Camera-type eye (tissue), 1 donor: ENCODE results near the gene NLRP9. TPM values are rescaled to one million over a fixed set of nuclear protein-coding genes. Genes with fewer than 3 reads are reported as not detected.

ENCODE experiments used
- total RNA-seq: library from RNA; depleted of rRNA; stranded (reverse); fragments of >200 nt; gene quantifications from one replicate; pipeline ENCODE4 v1.2.3, GENCODE V29; 2014

NLRP9 gene
- total RNA-seq, result not detected

DNA sequence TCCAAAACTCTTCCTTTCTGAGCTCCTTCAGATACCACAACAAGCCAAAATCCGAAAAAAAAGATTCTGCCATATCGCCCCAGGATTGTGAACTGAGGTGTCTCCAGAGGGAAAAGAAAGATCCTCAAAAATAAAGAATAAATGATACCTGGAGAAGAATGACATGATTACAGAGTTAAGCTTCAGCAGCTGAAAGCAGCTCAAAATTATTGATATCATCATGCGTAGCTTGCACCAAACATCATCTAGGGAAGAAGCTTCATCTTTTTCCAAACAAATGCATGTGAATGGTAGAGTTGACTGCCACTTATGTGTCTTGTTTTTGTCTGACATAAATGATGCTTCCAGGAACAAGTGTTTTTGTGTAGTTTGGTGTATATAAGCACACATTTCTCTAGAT lies at the start of gene NLRP9:
TSS of gene NLRP9 (minus strand) at position 101 of the 400 bp plus-strand sequence. CDS start at position 73, 28 bp downstream.

DNA sequence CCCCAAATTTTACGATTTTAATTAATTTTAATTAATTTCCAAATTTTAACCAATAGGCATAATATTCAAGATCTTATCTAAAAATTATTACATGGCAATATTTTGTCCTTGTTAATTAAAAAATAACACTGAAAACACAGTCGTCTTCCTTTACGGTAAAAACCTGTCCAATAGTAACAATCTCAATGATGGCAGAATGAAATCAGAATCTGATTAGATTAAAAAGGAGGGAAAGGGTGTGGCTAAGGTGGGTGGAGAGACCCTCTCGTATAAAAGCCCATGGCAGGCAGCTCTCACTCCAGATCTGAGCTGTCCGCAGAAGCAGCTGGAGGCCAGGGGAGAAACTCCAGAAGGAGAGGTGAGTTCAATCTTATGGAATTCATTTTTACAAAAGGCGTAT lies 30.6 kb upstream of the NLRP9 start, which contains the start of gene RFPL4AL1:
TSS of gene RFPL4AL1 (plus strand) at position 301 of the 400 bp plus-strand sequence. CDS start 2,687 bp downstream, outside the sequence.

DNA sequence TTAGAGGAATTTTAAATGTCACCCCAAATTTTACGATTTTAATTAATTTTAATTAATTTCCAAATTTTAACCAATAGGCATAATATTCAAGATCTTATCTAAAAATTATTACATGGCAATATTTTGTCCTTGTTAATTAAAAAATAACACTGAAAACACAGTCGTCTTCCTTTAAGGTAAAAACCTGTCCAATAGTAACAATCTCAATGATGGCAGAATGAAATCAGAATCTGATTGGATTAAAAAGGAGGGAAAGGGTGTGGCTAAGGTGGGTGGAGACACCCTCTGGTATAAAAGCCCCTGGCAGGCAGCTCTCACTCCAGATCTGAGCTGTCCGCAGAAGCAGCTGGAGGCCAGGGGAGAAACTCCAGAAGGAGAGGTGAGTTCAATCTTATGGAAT lies 20.6 kb upstream of the NLRP9 start, which contains the start of gene RFPL4A:
TSS of gene RFPL4A (plus strand) at position 301 of the 400 bp plus-strand sequence. CDS start 2,704 bp downstream, outside the sequence.

DNA sequence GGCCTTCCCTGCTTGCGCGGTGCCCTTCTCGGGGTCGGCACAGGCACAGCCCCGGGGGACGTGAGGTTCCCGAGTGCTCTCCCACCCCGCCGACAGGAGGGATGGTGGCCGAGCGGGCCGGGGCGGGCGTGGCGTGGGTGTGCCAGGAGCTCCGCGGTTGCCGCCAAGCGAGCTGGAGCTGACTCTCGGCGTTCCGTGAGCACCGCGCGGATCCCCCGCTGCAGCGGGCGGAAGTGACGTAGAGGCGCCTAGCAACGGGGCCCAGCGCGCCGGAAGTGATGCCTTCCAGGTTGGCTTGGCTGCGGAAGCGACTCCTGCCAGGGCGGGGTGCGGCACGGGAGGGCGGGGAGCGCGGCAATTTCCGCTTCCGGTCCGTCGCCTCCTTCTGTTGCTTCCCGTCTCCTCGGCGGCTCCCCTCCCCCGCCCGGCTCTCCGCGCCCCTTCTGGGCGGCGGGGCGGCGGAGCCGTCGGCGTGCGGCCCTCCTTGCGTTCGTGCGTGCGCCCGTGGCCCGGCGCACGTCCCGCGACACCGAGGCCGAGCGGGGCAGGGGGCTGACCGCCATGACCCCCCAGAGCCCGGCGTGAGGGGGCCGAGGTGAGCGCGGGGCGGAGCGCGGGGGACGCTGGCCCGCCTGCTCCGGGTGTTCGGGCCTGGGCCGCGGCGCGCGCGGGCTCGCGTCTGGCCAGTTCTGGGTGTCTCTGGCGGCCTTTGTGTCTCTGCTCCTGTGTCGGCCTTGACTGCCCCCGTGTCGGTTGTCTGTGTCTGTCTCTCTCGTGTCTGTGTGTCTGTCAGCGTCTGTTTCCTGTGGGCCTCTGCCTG lies 63.2 kb downstream of the NLRP9 start, which contains the start of gene EPN1:
TSS of gene EPN1 (plus strand) at position 386 of the 820 bp plus-strand sequence. CDS start 3,402 bp downstream, outside the sequence.

Other genes starting within 250 kb of the NLRP9 start
- gene SSC5D, start 250.0 kb downstream of the NLRP9 start, total RNA-seq, result 20.5 TPM
- gene SBK2, start 201.3 kb downstream of the NLRP9 start, total RNA-seq, result 0.99 TPM
- gene SBK3, start 192.9 kb downstream of the NLRP9 start, total RNA-seq, result not detected
- gene ZNF579, start 157.6 kb downstream of the NLRP9 start, total RNA-seq, result 3.6 TPM
- gene FIZ1, start 138.9 kb downstream of the NLRP9 start, total RNA-seq, result 8.7 TPM
- 10.4 TPM for gene ZNF524, start 138.1 kb downstream of the NLRP9 start, total RNA-seq
- gene ZNF865, start 132.8 kb downstream of the NLRP9 start, total RNA-seq, result 5.4 TPM
- gene ZNF784, start 113.8 kb downstream of the NLRP9 start, total RNA-seq, result 9.3 TPM
- 10.8 TPM for gene ZNF580, start 97.4 kb downstream of the NLRP9 start, total RNA-seq
- gene ZNF581, start 94.8 kb downstream of the NLRP9 start, total RNA-seq, result 9.7 TPM
- 10.9 TPM for gene CCDC106, start 90.2 kb downstream of the NLRP9 start, total RNA-seq
- gene U2AF2, start 83.4 kb downstream of the NLRP9 start, total RNA-seq, result 105 TPM
- 72.5 TPM for gene EPN1, start 63.2 kb downstream of the NLRP9 start, total RNA-seq
- gene RFPL4A, start 20.7 kb upstream of the NLRP9 start, total RNA-seq, result not detected
- gene RFPL4AL1, start 30.7 kb upstream of the NLRP9 start, total RNA-seq, result not detected
- gene NLRP11, start 93.6 kb upstream of the NLRP9 start, total RNA-seq, result not detected
- not detected for gene NLRP4, start 98.1 kb upstream of the NLRP9 start, total RNA-seq
- not detected for gene NLRP13, start 193.9 kb upstream of the NLRP9 start, total RNA-seq
- not detected for gene NLRP8, start 209.4 kb upstream of the NLRP9 start, total RNA-seq
- not detected for gene NLRP5, start 248.4 kb upstream of the NLRP9 start, total RNA-seq